ENCODE results near the gene TMUB2.
"Not testable (repeated sequence)": the region's sequence is repeated elsewhere in the genome, so short reads cannot be mapped to it uniquely, and the experiment has no call there.

The TMUB2 gene

GRCh38 chr17:44186307-44187130 lies at the start of gene TMUB2:
TMUB2 (plus strand) TSS chr17:44186972; CDS start chr17:44187709, 737 bp downstream.
- peak; percentile 98 to 99 for DNase-seq (ENCODE audit: low read depth in 2 of 2)

GRCh38 chr17:44137891-44138709 lies 48.7 kb upstream of the TMUB2 start:
- DNase-seq (ENCODE audit: low read depth in 2 of 2), result peak; percentile 29 to 69

- not testable (repeated sequence) for DNase-seq (ENCODE audit: low read depth in 2 of 2)
These were observed 42.9 kb upstream of the TMUB2 start for GRCh38 chr17:44143921-44144320.

GRCh38 chr17:44144966-44145739 lies 41.6 kb upstream of the TMUB2 start:
- DNase-seq (ENCODE audit: low read depth in 2 of 2), result no peak

DNA sequence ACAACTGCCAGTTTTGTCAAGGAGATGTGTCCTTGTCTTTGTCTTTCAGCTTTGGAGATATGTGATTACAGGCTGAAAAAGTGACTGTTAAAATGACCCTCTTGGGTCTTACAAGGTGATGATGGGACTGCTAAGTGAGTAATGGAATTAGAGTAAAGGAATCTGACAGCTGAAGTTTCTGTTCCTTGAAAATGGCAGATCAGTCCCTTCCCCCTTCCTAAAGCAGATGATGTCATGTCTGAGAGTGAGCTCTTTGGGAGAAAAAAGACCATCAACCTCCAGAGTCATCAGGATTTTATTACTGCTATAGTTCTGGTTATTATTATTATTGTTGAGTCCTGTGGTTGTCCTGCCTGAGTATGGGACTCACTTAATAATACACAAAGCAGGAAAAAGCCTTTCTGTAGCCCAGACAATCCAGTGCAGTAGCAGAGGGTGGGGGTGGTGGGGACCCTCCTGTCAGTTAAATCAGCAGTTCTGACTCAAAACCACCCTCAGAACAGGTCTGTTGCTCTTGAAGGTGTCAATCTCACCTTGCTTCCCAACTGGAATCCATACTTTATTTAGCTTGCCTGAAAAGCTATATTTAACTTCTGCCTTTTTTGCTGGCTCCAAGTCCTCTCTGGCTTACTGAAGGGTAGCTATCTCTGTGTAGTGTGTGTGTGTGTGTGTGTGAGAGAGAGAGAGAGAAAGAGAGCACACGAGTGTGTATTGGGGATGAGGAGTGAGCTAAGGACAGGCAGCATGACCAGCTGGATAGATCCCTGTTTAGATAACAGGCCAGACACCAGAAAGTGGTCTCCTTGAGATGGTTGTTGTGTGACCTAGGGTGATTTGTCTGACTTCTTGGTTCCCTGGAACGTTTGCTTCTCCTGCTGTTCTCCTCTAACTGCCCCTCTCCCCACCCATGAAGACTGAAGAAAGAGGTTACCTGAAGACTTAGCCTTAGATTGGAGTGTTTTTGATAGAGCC lies 40.1 kb upstream of the TMUB2 start:
- no peak for DNase-seq (ENCODE audit: low read depth in 2 of 2)

DNA sequence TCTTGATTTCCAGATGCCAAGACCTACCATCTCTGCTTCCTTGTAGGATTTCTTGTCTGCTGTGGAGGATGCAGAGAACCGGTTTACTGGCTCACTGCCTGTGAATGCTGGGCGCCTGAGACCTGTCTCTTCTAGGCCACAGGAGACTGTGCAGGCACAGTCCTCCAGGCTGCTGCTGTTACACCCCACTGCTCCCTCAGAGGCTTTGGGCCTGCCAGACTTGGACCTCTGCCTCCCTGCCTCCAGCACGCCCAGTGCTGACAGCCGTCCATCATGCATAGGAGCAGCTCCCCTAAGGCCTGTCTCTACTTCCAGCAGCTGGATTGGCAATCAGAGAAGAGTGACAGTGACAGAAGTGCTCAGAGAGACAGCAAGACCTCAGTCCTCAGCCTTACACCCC lies 39.0 kb upstream of the TMUB2 start:
- no peak for DNase-seq (ENCODE audit: low read depth in 2 of 2)

GRCh38 chr17:44149066-44149465 lies 37.7 kb upstream of the TMUB2 start:
- DNase-seq (ENCODE audit: low read depth in 2 of 2), result not testable (repeated sequence)

DNA sequence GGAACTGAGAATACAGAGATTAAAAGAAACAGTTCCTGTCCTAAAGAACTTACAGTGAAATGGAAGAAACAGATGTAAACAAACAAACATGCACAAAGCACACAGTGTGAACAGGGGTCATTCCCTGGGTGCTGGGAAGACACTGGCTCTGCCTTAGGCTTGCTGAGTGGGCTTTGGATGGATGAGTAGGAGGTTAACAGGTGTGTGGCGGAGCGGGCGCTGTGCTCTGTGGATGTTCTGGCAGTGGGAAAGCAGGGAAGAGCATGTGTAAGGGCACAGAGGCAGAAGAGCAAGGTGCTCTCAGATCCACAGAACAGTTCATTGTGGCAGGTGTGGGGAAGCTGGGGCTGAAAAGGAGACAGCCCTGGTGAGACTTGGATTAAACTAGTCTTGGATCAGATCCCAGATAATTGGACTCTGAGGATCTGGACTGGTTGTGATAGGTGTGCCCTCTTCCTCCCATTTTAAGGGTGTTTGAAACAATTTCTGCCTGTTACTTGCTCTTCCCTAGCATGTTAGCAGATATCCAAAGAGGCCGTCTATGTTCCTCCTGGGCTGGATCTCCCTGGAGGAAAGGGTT lies 36.9 kb upstream of the TMUB2 start:
- DNase-seq (ENCODE audit: low read depth in 2 of 2), result no peak

- no peak for DNase-seq (ENCODE audit: low read depth in 2 of 2)
These were observed 33.9 kb upstream of the TMUB2 start for GRCh38 chr17:44152875-44153274.

DNA sequence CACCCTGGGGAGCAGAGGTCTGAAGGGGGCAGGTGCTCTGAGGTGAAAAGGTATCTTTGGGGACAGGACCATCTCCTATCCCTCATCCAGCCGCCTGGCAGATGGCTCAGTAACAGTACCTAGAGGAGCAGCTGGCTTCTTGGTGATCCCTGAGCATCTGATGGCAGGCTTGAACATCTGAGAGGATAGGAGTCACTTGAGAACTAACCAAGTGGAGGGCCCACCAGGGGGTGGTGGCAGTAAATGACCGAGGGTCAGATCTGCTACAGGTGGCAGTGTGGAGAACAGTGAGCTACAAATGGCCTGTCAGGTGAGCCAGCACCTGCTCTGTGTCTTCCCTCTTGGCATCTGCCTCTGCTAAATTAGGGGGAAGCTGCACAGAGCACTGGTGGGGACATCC lies 31.3 kb upstream of the TMUB2 start:
- no peak for DNase-seq (ENCODE audit: low read depth in 2 of 2)

DNA sequence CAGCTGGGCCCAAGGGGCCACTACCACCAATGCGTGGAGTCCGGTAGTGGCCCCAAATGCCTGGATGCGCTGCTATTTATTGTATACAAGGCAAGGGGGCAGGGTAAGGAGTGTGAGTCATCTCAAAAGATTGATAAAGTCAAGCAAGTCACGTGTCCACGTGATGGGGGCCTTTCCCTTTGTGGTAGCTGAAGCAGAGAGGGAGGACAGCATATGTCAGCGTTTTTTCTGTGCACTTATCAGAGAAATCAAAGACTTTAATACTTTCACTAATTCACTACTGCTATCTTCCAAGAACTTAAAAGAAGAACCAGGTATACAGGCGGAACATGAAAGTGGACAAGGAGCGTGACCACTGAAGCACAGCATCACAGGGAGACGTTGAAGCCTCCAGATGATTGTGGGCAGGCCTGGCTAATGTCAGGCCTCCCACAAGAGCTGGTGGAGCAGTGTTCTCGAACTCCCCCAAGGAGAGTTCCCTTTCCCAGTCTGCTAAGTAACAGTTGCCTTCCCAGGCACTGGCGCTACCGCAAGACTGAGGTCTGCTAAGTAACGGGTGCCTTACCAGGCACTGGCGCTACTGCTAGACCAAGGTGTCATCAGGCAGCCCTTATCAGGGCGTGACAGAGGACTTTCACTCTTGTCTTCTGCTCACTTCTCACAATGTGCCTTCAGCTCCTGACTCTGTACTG lies 27.1 kb upstream of the TMUB2 start:
- peak in 1 of 2 donors; percentile 20 for DNase-seq (ENCODE audit: low read depth in 2 of 2)

DNA sequence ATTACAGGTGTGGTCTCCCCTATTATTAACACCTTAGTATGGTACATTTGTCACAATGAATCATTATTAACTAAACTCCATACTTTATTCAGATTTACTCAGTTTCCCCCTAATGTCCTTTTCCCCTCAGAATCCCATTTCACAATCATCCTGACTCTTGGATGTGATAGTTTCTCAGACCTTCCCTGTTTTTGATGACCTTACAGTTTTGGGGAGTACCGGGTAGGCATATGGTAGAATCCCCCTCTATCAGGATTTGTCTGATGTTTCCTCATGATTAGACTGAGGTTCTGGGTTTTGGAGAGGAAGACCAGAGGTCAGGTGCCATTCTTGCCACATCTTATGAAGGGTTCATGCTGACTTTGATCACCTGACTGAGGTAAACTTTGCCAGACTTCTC lies 22.3 kb upstream of the TMUB2 start:
- DNase-seq (ENCODE audit: low read depth in 2 of 2), result no peak

GRCh38 chr17:44167181-44167861 lies 19.5 kb upstream of the TMUB2 start:
- DNase-seq (ENCODE audit: low read depth in 2 of 2), result no peak

DNA sequence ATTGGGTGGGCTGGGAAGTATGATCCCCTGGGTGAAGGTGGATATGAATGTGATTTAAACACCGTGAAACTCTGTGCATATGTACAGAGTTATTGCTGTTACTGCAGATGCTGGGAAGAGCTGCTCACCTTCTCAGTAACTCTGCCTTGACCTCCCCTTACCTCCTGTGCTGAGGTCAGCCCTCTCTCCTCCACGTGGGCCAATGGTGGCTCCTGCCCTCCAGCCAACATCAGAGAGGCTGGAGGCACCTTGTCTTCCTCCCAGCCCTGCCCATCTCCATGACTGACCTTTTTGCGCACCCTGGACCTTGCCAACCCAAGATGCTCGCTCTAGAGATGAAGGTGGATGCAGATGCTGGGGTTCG lies 16.7 kb upstream of the TMUB2 start:
- DNase-seq (ENCODE audit: low read depth in 2 of 2), result no peak

- no peak for DNase-seq (ENCODE audit: low read depth in 2 of 2)
These were observed 16.1 kb upstream of the TMUB2 start, which contains the start of gene ASB16 for GRCh38 chr17:44170499-44171201. ASB16 (plus strand) TSS chr17:44170704; CDS start chr17:44170790, 86 bp downstream.

DNA sequence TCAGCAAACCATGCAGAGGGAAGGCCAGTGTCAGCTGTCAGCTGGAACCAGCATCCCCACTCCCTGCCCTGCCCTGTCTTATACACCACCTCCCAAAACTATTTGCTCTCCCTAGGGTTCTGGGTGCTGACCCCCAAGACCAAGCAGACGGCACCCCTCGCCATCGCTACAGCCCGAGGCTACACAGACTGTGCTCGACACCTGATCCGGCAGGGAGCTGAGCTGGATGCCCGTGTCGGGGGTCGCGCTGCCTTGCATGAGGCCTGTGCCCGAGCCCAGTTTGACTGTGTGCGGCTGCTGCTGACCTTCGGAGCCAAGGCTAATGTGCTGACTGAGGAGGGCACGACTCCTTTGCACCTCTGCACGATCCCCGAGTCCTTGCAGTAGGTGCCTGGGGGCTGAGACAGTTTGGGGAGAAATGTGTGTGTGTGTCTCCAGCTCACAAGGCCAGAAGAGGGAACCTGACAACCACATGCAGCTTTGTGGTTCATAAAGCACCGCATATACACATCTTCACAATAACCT lies 14.8 kb upstream of the TMUB2 start:
- no peak for DNase-seq (ENCODE audit: low read depth in 2 of 2)

GRCh38 chr17:44174427-44174826 lies 12.3 kb upstream of the TMUB2 start:
- no peak for DNase-seq (ENCODE audit: low read depth in 2 of 2)

DNA sequence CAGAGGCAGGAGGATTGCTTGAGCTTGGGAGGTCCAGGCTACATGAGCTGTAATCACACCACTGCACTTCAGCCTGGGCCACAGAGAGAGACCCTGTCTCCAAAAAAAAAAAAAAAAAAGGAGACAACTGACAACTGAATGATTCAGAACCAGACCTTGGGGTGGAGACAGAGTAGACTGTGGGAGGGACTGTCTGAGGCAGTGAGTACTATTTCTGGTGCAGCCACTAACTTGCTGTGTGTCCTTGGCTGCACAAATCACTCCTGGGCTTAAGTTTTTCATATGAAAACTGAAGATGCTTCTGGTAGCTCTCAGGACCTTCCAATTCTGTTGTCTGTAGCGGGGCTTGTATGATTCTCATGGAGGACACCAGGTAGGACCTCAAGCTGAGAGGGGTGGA lies 10.5 kb upstream of the TMUB2 start:
- no peak for DNase-seq (ENCODE audit: low read depth in 2 of 2)

Measured in activated CD8-positive, alpha-beta memory T cell treated with anti-CD3 and anti-CD28 coated beads for 4 hours (primary cell).